Measurements from ENCODE around the gene PVALEF. TPM values are rescaled to one million over a fixed set of nuclear protein-coding genes. Genes with fewer than 3 reads are reported as not detected.
"Not testable (repeated sequence)": the region's sequence is repeated elsewhere in the genome, so short reads cannot be mapped to it uniquely, and the experiment has no call there.

PVALEF gene
- polyA plus RNA-seq, 1 of the 3 experiments (the other 2 are of a cell fraction) = not detected

GRCh38 chr17:81223762-81224130, 58.4 kb downstream of the PVALEF start (continued):
- no peak for TF ChIP-seq EP300 (IDR thresholded peaks at IDR 0.05; ENCODE audit: borderline replicate concordance in 1 of 2, low read depth in 1 of 2, low read length in 1 of 2)
- TF ChIP-seq RAD21 (IDR thresholded peaks at IDR 0.05; ENCODE audit: low read length) = no peak
- TF ChIP-seq SIN3A (IDR thresholded peaks at IDR 0.05; ENCODE audit: borderline replicate concordance, low read depth, low read length) = no peak
- no peak for TF ChIP-seq MEF2A (IDR thresholded peaks at IDR 0.05; ENCODE audit: borderline replicate concordance, low read depth)

DNA sequence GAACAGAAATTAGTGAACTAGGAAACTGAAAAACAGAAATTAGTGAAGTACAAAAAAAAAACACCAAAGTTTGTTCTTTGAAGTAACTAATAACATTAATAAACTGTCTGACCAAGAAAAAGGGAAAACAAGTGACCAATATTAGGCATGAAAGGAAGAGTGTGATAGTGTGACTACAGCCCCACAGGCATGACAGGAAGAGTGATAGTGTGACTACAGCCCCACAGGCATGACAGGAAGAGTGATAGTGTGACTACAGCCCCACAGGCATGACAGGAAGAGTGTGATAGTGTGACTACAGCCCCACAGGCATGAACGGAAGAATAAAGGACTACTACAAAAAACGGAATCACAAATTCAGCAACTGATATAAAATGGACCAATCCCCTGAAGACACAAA, 62.3 kb downstream of the PVALEF start:
- WGBS (ENCODE audit: low lambda C conversion rate) = 92% methylated on average over 2 of the region's 2 CpGs
- H3K79me2 ChIP-seq (ENCODE audit: insufficient read depth); POLR2A ChIA-PET; H3K9me3 ChIP-seq; H3K9me2 ChIP-seq; H4K20me1 ChIP-seq (ENCODE audit: insufficient read depth); H3K27me3 ChIP-seq (ENCODE audit: insufficient read depth); H3K27ac ChIP-seq (ENCODE audit: low read depth in 2 of 2, low read length in 1 of 2); H3K9ac ChIP-seq; CTCF ChIA-PET; H3K4me3 ChIP-seq (ENCODE audit: low read depth in 2 of 2, low read length in 1 of 2); H2AFZ ChIP-seq (ENCODE audit: low read depth); DNase-seq; H3K4me1 ChIP-seq (ENCODE audit: control insufficient read depth in 1 of 2, insufficient read depth in 2 of 2, low read depth in 1 of 2, low read length in 1 of 2); H3K4me2 ChIP-seq: not testable (repeated sequence)
- peaks cover 19% of the 10 kb centered on the region for H3F3A ChIP-seq (replicated peaks; ENCODE audit: insufficient read depth)
- H3K36me3 ChIP-seq (replicated peaks in 1 of 2; ENCODE audit: control insufficient read depth in 1 of 2, insufficient read depth in 2 of 2, low read length in 1 of 2) = peaks cover 0 to 33% of the 10 kb centered on the region in 2 experiments

GRCh38 chr17:81228420-81228819, 63.1 kb downstream of the PVALEF start:
- Histone ChIP-seq H3K9me3 (no peaks in the 10 kb centered on the region), H2AFZ (ENCODE audit: low read depth) (no peak overlapping the region), H3K79me2 (ENCODE audit: insufficient read depth) (no peaks in the 10 kb centered on the region), H3K4me1 (ENCODE audit: control insufficient read depth in 1 of 2, insufficient read depth in 2 of 2, low read depth in 1 of 2, low read length in 1 of 2) (peaks cover 0 to 4% of the 10 kb centered on the region in 2 experiments; a peak in 2 of 4 replicates), H3F3A (replicated peaks; ENCODE audit: insufficient read depth) (peaks cover 19% of the 10 kb centered on the region), H3K4me3 (ENCODE audit: low read depth in 2 of 2, low read length in 1 of 2) (no peak overlapping the region), H3K4me2 (no peak overlapping the region), H3K27ac (ENCODE audit: low read depth in 2 of 2, low read length in 1 of 2) (no peak overlapping the region), H4K20me1 (ENCODE audit: insufficient read depth) (no peaks in the 10 kb centered on the region), H3K36me3 (replicated peaks in 1 of 2; ENCODE audit: control insufficient read depth in 1 of 2, insufficient read depth in 2 of 2, low read length in 1 of 2) (peaks cover 0 to 41% of the 10 kb centered on the region in 2 experiments), H3K9ac (no peak overlapping the region), H3K9me2 (no peaks in the 10 kb centered on the region), H3K27me3 (ENCODE audit: insufficient read depth) (no peaks in the 10 kb centered on the region)
- DNase-seq = no peak
- 91% methylated on average over 9 of the region's 9 CpGs for WGBS (ENCODE audit: low lambda C conversion rate)
- TF ChIP-seq NFIC (IDR thresholded peaks at IDR 0.05; ENCODE audit: borderline replicate concordance) = no peak
- TF ChIP-seq MAX (IDR thresholded peaks at IDR 0.05; ENCODE audit: low read depth) = no peak
- TF ChIP-seq FOSL2 (IDR thresholded peaks at IDR 0.05; ENCODE audit: borderline replicate concordance, low read depth) = no peak
- no peak for TF ChIP-seq GABPA (IDR thresholded peaks at IDR 0.05; ENCODE audit: low read depth)
- TF ChIP-seq FOXJ3 (CRISPR knock-in tag; IDR thresholded peaks at IDR 0.05) = no peak
- no peak for TF ChIP-seq RAD21 (IDR thresholded peaks at IDR 0.05; ENCODE audit: low read length)
- TF ChIP-seq TAF1 (IDR thresholded peaks at IDR 0.05; ENCODE audit: borderline replicate concordance, low read depth, low read length) = no peak
- no peak for TF ChIP-seq PBX3 (IDR thresholded peaks at IDR 0.05)
- TF ChIP-seq IRF3 (IDR thresholded peaks at IDR 0.05; ENCODE audit: low read depth, low read length) = no peak
- TF ChIP-seq MEF2A (IDR thresholded peaks at IDR 0.05; ENCODE audit: borderline replicate concordance, low read depth) = no peak
- TF ChIP-seq EP300 (IDR thresholded peaks at IDR 0.05; ENCODE audit: borderline replicate concordance in 1 of 2, low read depth in 1 of 2, low read length in 1 of 2) = no peak
- TF ChIP-seq SIN3A (IDR thresholded peaks at IDR 0.05; ENCODE audit: borderline replicate concordance, low read depth, low read length) = no peak
- no peak for TF ChIP-seq EZH2phosphoT487 (IDR thresholded peaks at IDR 0.05; ENCODE audit: borderline replicate concordance, low read depth)
- no peak for TF ChIP-seq RFX5 (IDR thresholded peaks at IDR 0.05; ENCODE audit: low read length)
- no peak for TF ChIP-seq POLR2AphosphoS5 (IDR thresholded peaks at IDR 0.05; ENCODE audit: low read depth, low read length)
- CTCF ChIA-PET = interaction anchor here (1.0 to 4.4 kb wide), 4 partner anchors 11 to 257 kb away, joined by 3 to 23 read pairs (median 10); partner anchors contain the start of genes NDUFAF8 and TEPSIN
- POLR2A ChIA-PET = interaction anchor here (2.7 kb wide), 1 partner anchor 10 kb away, joined by 9 read pairs; the partner anchor contains the start of genes NDUFAF8 and TEPSIN
